GM21447 (cell line): ENCODE measurements around the gene ZFP91.

Experiments
- ATAC-seq: cut with Tn5 transposase; IDR thresholded peaks from one replicate; pipeline ENCODE4 v1.9.1; 2021; ENCODE audit not compliant: unreplicated experiment

ZFP91 gene

DNA sequence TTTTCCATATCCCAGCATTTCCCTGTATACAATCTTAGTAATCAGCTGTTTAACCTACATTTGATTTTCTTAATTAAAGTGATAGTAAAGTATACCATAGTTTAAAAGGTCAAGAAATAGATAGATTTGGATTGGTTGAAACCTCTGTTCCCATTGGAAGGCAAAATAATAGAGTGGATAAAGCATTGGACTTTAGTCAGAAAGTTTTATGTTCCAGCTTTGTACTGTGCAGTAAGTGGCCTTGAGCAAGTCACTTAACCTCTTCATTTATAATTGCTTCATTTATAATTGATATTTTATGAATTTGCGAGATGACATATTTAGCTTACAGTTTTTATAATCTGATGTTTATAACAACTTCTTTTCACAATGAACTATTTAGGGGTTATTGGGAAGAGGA, 3.6 kb downstream of the ZFP91 start:
- ATAC-seq = no peak

DNA sequence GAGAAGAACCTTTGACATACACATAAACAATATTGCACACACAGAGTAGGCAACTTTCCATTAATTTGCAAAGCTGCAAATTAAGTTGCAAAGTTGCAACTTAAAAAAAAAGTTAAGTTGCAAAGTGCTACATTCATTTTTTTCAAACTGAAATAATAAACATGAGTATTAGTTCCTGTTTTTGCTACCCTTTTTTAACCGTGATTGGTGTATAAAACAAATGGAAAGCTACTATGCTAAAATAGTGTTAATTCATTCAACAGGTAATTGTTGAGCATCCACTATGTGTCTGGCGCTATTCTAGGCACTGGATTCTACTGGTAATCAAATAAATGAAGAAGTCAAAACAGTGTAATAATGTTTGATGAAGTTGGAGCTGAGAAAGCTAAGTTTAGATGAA, 8.1 kb downstream of the ZFP91 start:
- no peak for ATAC-seq

DNA sequence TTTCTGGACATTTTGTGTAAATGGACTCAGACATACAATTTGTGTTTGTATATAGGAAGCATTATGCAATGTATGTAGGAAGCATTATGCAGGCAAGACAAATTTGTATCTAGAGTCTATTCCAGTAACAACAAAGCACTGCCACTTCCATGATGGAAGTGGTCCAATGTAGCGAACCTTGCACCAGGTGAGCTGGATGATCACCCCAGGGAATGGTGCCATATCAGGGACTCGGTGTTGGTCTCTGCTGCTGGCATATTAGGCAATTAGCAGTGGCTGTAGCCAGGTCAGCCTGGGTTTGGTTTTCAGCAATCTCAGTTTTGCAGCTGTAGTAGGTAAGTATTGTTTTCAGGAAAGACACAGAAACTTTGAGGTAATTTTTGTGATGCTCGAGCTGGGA, 12.8 kb downstream of the ZFP91 start:
- no peak for ATAC-seq

DNA sequence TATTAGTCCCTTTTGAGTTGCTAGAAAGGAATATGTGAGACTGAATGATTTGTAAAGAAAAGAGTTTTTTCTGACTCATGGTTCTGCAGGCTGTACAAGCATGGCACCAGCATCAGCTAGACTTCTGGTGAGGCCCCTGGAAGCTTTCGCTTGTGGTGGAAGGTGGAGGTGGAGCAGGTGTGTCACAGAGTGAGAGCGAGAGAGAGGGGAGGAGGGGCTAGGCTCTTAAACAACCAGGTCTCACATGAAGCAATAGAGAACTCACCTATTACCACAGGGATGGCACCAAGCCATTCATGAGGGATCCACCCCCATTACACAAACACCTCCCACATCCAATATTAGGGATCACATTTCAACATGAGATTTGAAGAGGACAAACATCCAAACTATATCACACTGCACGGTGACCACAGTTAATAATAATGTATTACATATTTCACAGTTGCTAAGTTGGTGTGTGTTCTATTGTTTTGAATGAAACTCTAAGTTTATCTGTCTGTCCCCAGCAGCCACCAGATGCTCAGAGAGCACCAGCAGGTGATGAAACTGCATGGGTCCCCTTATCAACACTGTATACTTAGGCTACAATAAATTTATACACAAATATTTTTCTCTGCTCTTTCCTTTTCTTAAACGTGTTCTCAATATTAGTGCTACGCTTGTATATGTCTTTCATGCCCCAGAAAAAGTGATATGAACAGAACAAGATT, 14.1 kb downstream of the ZFP91 start:
- ATAC-seq = no peak

DNA sequence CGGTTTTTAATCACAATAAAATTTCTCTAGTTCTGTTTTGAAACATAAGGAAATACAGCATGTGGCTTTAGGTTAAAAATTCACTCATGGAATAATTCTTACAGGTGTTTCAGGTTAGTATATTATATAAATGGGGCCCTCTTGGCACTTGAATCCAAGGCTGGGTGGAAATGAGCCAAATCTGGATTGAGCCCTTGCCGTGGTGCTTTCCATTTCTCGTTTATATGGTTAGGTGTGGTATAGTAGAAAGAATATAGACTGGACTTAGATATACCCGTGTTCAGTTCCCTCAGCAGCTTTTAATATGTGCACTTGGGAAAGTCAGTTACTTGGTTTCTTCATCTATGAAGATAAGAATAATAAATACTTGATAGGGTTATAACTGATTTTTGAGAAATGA, 16.0 kb downstream of the ZFP91 start:
- ATAC-seq = no peak

DNA sequence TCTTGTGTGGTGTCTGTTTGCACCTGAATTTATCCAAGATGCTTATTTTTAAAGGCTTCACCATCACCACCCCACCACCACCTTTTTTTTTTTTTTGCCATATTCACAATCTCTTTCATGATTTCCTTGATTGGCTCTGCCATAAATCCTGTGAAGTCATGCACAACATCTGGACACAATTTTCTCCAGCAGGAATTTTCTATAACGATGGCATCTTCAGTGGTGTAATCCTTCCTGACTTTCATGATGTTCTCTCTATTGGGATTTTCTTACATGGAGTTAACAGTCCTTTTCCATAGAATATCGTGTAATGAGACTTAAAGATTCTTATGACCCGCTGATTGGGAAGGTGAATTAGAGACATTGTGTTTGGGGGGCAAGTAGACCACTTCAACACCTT, 17.8 kb downstream of the ZFP91 start:
- no peak for ATAC-seq

DNA sequence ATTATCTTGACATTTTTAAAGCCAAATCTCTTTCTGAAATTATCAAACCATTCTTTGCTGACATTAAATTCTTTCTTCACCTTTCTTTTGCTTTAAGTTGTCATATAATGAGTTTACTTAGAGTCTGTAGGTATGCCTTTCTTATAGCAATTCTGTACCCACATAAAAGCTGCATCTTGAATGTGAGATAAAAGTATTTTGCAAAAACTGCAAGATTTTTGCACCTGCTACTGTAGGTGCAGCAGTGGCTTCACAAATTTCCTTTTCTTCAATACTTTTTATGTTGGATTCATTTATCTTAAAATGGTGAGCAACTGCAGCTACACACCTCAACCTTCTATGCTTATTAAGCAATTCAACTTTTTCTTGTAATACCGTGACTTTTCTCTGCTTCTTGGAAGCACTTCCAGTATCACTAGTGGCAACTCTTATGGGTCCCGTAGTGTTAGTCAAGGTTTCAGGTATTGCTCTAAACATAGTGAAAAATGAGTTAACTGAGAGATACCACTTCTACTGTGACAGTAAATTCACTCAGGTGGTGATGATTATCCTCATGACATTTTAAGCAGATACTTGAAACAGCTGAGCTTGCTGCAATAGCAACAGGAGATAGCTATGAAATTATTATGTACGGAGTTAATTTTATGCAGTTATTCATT, 18.8 kb downstream of the ZFP91 start:
- ATAC-seq = no peak

DNA sequence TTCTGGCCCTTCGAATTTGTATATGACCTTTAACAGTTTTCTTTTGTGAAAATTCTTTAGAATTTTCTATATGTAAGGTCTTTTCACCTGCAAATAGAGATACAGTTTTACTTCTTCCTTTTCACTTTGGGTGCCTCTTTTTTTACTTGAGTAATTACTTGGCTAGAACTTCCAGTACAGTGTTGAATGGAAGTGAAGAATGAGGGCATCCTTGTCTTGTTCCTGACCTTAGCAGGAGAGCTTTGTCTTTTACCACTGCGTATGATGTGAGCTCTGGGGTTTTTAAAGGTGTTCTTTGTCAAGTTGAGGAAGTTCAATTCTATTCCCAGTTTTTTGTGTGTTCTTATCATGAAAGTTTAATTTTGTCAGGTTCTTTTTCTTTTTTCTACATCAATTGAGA, 21.6 kb downstream of the ZFP91 start:
- no peak for ATAC-seq

DNA sequence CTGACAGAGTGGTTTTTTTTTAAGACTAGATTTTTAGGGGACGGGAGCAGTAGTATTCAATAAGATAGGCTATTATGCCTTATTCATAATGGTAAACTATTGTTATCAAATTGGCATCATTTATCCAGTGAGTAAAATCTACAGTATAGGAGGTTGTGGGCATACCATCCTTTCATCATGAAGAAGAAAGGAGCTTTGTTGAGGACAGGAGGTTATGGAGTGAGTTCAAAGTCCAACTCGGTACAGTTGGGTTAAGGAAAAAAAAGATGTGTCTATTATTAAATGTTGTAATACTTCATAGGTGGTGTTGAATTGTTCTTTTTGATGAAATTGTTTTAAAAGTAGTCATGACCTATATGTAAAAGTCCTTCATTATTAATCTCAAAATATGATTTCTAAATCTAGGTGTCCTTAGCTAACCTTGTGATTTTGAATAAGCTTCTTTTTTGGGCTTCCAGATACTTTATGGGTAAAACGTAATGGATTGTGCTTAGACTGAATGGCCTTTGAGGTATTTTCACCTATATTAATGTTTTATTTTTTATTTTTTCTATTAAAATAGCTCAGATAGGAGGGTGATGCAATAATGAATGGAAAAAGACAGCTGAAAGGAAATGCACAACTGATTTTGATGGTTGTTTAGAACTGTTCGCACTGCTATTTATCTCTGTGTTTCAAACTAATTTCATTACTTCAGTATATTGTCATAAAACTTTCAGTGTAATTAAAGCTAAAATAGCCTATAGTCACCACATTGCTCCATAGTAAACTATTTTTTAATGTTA, 28.3 kb downstream of the ZFP91 start:
- no peak for ATAC-seq

DNA sequence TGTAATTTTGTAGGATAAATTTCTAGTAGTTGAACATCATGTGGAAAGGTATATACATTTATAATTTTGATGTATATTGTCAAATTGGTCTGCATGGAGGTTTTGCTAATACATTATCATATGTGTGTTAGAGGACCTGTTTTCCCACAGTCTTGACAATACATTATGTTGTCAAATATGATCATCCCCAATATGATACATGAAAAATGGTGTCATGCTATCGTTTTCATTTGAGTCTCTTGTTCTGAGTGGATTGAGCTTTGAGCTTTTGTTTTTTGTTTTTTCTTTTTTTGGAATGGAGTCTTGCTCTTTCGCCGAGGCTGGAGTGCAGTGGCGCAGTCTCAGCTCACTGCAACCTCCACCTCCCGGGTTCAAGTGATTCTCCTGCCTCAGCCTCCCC, 29.5 kb downstream of the ZFP91 start:
- ATAC-seq = no peak

DNA sequence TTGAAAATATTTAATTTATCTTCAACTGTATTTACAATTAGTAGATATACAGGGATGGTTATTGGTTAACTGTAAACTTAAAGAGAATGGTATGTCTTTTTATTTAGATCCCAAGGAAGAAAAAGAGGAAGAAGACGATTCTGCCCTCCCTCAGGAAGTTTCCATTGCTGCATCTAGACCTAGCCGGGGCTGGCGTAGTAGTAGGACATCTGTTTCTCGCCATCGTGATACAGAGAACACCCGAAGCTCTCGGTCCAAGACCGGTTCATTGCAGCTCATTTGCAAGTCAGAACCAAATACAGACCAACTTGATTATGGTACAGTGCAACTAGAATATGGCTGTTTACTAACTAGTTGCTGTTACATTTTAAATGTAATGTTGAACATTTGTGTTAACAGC, 30.9 kb downstream of the ZFP91 start:
- no peak for ATAC-seq

DNA sequence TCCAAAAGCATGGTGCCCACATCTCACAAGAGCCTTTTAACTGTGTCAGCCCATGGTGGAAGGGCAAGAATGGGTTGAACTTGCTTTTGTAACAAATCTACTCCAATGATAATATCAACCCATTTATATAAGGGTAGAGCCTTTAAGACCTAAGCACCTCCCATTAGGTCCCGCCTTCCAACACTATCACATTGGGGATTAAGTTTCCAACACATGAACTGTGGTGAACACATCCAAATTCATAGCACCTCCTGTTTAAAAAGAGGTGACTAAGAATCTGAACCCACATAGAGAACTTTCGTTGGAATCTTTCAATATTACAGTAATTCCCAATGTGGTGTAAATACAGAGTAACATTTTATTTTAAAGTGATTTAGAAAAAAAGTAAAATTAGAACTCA, 34.4 kb downstream of the ZFP91 start:
- no peak for ATAC-seq

DNA sequence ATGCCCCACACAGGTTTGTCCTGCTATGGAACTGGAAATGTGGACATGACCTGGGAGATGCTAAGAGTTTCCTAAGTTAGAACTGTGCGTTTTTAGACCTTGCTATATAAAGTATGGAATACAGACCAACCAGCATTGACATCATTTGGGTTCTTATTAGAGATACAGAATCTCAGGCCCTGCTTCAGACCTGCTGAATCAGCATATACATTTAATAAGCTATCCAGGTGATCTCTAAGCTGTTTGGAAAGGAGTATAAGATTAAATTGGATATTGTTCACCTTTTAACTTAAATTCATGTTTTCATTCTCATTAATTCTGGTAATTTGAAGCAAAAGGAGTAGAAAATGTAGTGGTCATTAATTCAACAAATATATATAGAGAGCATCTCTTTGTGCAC, 36.7 kb downstream of the ZFP91 start:
- no peak for ATAC-seq

DNA sequence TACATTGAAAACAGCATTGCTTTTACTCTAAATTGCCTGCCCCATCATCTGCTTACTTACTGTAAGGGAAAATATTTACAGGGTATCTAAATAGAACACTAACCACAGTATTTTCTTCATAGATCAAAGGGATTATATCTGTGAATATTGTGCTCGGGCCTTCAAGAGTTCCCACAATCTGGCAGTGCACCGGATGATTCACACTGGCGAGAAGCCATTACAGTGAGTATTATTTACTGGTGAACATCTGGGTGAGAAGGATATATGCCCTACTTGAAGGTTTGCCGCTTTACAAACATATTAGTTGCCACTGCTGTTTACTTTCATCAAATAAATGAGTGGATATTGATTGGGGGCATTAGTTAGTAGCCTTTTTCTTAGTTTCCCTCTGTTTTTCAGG, 37.7 kb downstream of the ZFP91 start:
- ATAC-seq = no peak

DNA sequence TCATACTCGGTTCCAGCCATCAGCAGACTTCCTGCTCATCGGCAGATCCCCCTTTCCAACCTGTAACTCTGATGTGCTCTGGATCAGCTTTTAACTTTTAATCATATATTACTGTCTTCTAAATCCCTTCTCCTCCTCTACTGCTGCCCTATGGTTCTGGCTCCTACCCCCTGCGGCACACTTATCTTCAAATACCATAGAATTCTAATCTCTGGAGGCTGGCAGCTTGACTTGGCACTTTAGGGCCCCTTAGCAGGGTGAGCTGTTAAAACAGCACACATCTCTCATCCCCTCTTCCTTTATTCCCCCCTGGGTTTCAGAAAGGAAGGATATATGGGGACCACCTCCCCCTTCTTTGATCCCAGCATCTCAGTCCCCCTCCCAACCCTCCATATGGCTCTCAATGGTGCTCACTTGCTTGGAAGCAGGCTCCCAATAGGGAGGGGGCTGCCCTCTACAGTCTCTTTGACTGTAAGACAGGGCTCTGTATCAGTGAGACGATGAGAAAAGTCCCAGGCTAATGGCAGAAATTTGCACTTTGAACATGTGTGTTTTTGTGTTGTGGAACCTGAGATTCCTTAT, 39.2 kb downstream of the ZFP91 start:
- no peak for ATAC-seq

DNA sequence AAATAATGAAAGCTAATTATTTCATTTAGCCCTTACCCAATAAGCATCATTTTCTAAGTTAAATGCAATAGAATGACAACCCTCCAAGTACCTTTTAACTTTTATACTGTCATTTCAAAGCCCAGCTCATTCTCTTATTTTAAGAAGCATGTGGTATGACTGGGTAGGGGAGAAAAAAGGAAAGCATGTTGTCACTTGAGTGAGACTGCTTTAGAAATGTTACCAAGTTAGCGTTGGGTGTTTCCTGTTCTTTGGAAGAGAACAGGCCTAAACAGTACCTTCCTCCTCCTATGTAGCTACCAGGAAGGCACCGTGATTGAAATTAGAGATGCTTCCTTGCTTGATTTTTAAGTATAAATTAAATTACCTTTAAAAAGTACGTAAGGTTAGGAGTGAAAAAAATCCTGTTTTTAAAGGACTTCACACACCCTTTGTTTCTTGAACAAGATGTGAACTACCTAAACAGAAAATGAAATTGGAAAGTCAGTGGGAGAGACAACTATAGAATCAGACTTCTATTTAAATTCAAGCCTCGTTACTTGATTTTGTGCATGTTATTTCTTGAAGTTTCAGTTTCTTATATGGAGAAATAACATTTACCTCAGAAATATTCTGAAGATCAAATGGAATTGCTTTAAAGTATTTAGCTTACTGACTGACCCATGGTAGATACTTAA, 42.9 kb downstream of the ZFP91 start:
- no peak for ATAC-seq

DNA sequence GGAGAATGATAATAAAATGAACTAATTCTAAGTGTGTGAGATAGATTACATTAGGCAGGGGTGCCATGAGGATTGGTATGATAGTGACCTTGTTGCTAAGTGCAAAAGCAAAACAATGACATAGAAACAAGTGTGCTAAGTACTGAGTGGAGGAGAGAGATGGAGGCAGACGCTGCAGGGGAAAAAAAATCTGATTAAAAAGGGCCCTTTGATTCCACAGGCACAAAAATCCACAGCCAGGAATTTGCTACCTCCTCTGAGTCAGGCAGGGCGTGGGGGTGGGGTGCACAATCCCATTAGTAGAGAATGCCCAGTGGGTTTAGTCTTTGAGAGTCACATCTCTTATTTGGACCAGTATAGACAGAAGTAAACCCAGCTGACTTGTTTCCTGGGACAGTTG, 43.5 kb downstream of the ZFP91 start, which contains the start of gene CNTF:
Gene CNTF (plus strand): TSS at position 322 of the 400 bp plus-strand sequence. CDS start 88 bp downstream, outside the sequence.
- no peak for ATAC-seq

DNA sequence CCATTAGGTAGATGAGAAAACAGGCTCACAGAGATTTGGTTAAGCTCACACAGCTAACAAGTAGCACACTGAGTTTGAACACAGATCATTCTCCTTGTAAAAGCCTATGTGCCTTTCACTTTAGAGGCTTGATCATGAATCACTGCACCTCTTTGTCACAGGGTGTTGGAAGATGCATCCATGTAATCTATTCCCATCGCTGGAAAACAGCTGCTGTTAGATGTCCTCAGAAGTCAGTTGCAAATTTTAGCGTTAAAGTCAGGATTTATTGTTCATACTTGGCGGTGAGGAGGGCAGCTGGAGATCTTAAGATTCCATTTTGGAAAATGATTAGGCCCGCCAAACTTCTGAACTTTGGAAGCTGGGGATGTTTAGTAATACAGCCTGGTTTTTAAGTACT, 46.2 kb downstream of the ZFP91 start:
- no peak for ATAC-seq

DNA sequence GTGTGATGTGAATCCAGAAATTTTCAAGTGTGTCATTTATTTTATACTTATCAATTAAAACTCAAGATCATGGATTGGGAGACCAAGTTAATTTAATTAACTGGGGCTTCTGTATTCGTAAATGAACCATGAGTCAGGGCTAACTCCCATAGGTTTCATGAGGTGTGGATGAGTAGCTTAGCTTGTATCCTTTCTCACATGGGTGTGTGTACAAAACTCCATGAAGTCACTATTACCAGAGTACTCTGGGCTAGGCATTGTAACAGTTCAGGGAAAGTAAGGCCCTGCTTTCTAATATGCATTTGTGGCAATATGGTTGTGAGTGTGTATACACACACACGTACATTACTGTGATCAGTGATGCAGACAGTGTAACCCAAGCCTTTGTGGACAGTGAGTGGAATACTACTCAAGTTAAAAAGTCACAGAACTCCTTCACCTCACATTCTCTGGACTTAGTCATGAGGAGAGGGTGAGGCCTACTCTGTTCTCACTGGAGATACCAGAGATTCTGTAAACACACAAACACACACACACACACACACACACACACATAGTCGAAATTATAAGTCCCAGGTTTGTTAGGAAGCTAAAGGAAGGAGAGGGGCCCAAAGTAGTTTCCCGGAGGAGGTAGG, 47.1 kb downstream of the ZFP91 start:
- no peak for ATAC-seq

DNA sequence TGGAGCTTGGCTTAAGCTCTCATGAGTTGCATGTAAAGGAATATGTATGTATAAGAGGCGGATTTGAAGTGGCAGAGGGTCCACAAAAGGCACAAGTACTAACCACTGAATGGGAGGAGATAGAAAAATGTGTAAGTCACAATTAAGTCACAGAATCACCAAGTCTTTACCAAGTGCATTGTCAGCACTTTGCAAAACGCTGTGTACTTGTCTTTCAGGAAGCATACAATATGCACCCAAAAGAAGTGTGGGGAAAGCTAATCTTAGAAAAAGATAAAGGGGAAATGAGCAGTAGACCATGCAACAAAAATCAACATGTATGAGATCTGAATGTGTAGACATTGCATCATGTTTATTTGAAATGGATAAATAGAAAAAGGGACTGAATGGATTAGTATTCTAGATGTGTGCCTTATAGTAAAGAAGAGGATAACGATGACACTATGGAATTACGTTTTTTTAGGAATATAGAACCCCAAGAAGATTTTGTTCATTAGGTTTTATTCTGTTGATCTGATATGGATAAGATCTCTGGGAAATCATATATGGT, 48.1 kb downstream of the ZFP91 start:
- no peak for ATAC-seq
